ENCODE data around the gene FIBP. TPM values are rescaled to one million over a fixed set of nuclear protein-coding genes. Genes with fewer than 3 reads are reported as not detected.
"Not testable (repeated sequence)": the region's sequence is repeated elsewhere in the genome, so short reads cannot be mapped to it uniquely, and the experiment has no call there.

FIBP gene
- total RNA-seq, 4 donors from 2014 or later = 33.2 to 74.3 (median 48.6) TPM

GRCh38 chr11:65851083-65851579 lies 37.1 kb downstream of the FIBP start:
- WGBS = 91% methylated on average over 13 of the region's 14 CpGs
- H3K36me3 ChIP-seq = peaks cover 22 to 59% (median 58%) of the 10 kb centered on the region in 4 donors
- no peak for DNase-seq (ENCODE audit: extremely low spot score)

DNA sequence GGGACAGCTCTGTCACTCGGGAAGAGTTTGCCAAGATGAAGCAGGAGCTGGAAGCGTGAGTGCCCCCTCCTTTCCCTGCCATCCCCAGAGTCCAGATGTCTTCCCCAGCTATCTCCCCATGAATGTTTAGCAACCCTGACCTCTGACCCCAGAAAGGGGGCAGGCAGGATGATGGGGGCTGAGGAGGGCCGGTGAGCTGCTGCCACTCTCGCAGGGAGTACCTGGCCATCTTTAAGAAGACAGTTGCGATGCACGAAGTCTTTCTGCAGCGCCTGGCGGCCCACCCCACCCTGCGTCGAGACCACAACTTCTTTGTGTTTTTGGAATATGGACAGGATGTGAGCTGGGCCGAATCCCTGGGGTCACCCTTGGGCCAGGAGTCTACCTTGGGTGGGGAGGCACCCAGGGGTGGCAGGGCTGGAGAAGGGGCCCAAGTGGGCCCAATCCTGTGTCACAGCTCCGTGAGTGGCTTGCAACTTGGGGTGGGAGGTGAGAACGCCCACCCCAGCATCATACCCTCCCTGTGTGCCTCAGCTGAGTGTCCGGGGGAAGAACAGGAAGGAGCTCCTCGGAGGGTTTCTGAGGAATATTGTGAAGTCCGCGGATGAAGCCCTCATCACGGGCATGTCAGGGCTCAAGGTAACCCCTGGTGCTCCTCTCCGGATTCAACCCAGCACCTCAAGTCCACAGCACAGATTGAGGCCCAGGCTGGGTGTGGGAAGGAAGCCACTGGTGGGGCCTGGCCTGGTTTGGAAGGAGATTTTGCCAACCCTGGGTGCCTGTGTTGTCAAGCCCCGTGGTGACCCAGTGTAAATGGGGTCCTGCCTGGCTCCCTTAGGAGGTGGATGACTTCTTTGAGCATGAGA lies 37.8 kb downstream of the FIBP start:
- Histone ChIP-seq H3K4me1 (peaks cover 6 to 35% (median 24%) of the 10 kb centered on the region in 4 donors), H3K4me3 (no peak overlapping the region), H3K9me3 (peaks cover 0 to 9% (median 3%) of the 10 kb centered on the region in 4 donors), H3K27ac (replicated peaks in 1 of 4) (no peak overlapping the region), H3K27me3 (no peaks in the 10 kb centered on the region), H3K36me3 (peaks cover 17 to 52% (median 51%) of the 10 kb centered on the region in 4 donors)
- TF ChIP-seq POLR2A (IDR thresholded peaks at IDR 0.05; ENCODE audit: low read depth) (no peak), POLR2AphosphoS5 (IDR thresholded peaks at IDR 0.05) (no peak), EP300 (IDR thresholded peaks at IDR 0.05) (no peak), CTCF (IDR thresholded peaks at IDR 0.05) (no peak)
- intact Hi-C loops (cut with DNase I) = no loop called here
- no peak for DNase-seq (ENCODE audit: extremely low spot score)
- 74% methylated on average over 18 of the region's 20 CpGs for WGBS

More at GRCh38 chr11:65851083-65851579, 37.1 kb downstream of the FIBP start:
- no peak overlapping the region for H3K4me3 ChIP-seq
- peaks cover 13 to 42% (median 31%) of the 10 kb centered on the region in 4 donors for H3K4me1 ChIP-seq
- no peak overlapping the region for H3K27ac ChIP-seq (replicated peaks in 1 of 4)
- TF ChIP-seq EP300 (IDR thresholded peaks at IDR 0.05) (no peak), POLR2AphosphoS5 (IDR thresholded peaks at IDR 0.05) (peak in 1 of 2 donors; percentile 20), CTCF (IDR thresholded peaks at IDR 0.05) (peak in 1 of 3 experiments; percentile 43), POLR2A (IDR thresholded peaks at IDR 0.05; ENCODE audit: low read depth) (no peak)
- peaks cover 0 to 9% (median 3%) of the 10 kb centered on the region in 4 donors for H3K9me3 ChIP-seq
- intact Hi-C loops (cut with DNase I) = no loop called here
- H3K27me3 ChIP-seq = no peaks in the 10 kb centered on the region

GRCh38 chr11:65849771-65850216 lies 38.5 kb downstream of the FIBP start:
- intact Hi-C loops (cut with DNase I) = no loop called here
- Histone ChIP-seq H3K4me3 (no peak overlapping the region), H3K9me3 (peaks cover 0 to 9% (median 3%) of the 10 kb centered on the region in 4 donors), H3K4me1 (peaks cover 2 to 28% (median 18%) of the 10 kb centered on the region in 4 donors), H3K27me3 (no peaks in the 10 kb centered on the region), H3K27ac (replicated peaks in 1 of 4) (no peak overlapping the region), H3K36me3 (peaks cover 10 to 46% (median 45%) of the 10 kb centered on the region in 4 donors)
- TF ChIP-seq POLR2AphosphoS5 (IDR thresholded peaks at IDR 0.05) (no peak), CTCF (IDR thresholded peaks at IDR 0.05) (no peak), EP300 (IDR thresholded peaks at IDR 0.05) (no peak), POLR2A (IDR thresholded peaks at IDR 0.05; ENCODE audit: low read depth) (no peak)
- WGBS = 53% methylated on average over 16 of the region's 16 CpGs
- no peak for DNase-seq (ENCODE audit: extremely low spot score)

GRCh38 chr11:65849366-65849765 lies 38.9 kb downstream of the FIBP start:
- no peak overlapping the region for H3K27ac ChIP-seq (replicated peaks in 1 of 4)
- no peak for DNase-seq (ENCODE audit: extremely low spot score)
- intact Hi-C loops (cut with DNase I) = no loop called here
- H3K4me1 ChIP-seq = peaks cover 2 to 24% (median 14%) of the 10 kb centered on the region in 4 donors
- H3K36me3 ChIP-seq = peaks cover 6 to 42% (median 40%) of the 10 kb centered on the region in 4 donors
- no peak for TF ChIP-seq POLR2A (IDR thresholded peaks at IDR 0.05; ENCODE audit: low read depth)
- no peak for TF ChIP-seq CTCF (IDR thresholded peaks at IDR 0.05)
- TF ChIP-seq EP300 (IDR thresholded peaks at IDR 0.05) = no peak
- TF ChIP-seq POLR2AphosphoS5 (IDR thresholded peaks at IDR 0.05) = no peak
- peaks cover 0 to 9% (median 3%) of the 10 kb centered on the region in 4 donors for H3K9me3 ChIP-seq
- no peaks in the 10 kb centered on the region for H3K27me3 ChIP-seq
- no peak overlapping the region for H3K4me3 ChIP-seq
- WGBS = 81% methylated on average over 4 of the region's 8 CpGs

GRCh38 chr11:65848693-65849092 lies 39.6 kb downstream of the FIBP start:
- DNase-seq (ENCODE audit: extremely low spot score); intact Hi-C loops (cut with DNase I); H3K27ac ChIP-seq (replicated peaks in 1 of 4); H3K27me3 ChIP-seq; H3K4me3 ChIP-seq; H3K9me3 ChIP-seq: not testable (repeated sequence)
- Histone ChIP-seq H3K36me3 (peaks cover 0 to 35% (median 34%) of the 10 kb centered on the region in 4 donors), H3K4me1 (peaks cover 0 to 17% (median 7%) of the 10 kb centered on the region in 4 donors)
- WGBS = 60% methylated on average over 7 of the region's 7 CpGs
